ENCODE results near the gene SLC25A41. TPM values are rescaled to one million over a fixed set of nuclear protein-coding genes. Genes with fewer than 3 reads are reported as not detected.

The SLC25A41 gene
- total RNA-seq, 2 donors from 2014 or later = not detected

- DNase-seq (ENCODE audit: low spot score) = no peak
- H3K27ac ChIP-seq = no peak overlapping the region
- peaks cover 0 to 18% of the 10 kb centered on the region in 2 donors for H3K4me1 ChIP-seq
- TF ChIP-seq, protein P1, sequence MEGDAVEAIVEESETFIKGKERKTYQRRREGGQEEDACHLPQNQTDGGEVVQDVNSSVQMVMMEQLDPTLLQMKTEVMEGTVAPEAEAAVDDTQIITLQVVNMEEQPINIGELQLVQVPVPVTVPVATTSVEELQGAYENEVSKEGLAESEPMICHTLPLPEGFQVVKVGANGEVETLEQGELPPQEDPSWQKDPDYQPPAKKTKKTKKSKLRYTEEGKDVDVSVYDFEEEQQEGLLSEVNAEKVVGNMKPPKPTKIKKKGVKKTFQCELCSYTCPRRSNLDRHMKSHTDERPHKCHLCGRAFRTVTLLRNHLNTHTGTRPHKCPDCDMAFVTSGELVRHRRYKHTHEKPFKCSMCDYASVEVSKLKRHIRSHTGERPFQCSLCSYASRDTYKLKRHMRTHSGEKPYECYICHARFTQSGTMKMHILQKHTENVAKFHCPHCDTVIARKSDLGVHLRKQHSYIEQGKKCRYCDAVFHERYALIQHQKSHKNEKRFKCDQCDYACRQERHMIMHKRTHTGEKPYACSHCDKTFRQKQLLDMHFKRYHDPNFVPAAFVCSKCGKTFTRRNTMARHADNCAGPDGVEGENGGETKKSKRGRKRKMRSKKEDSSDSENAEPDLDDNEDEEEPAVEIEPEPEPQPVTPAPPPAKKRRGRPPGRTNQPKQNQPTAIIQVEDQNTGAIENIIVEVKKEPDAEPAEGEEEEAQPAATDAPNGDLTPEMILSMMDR (IDR thresholded peaks at IDR 0.05) = no peak
- no peak overlapping the region for H3K4me3 ChIP-seq
- H3K36me3 ChIP-seq = no peaks in the 10 kb centered on the region
- H3K9me3 ChIP-seq = no peaks in the 10 kb centered on the region
- H3K27me3 ChIP-seq = peaks cover 9 to 16% of the 10 kb centered on the region in 2 donors
These were observed 40.1 kb upstream of the SLC25A41 start for GRCh38 chr19:6473647-6474046.

DNA sequence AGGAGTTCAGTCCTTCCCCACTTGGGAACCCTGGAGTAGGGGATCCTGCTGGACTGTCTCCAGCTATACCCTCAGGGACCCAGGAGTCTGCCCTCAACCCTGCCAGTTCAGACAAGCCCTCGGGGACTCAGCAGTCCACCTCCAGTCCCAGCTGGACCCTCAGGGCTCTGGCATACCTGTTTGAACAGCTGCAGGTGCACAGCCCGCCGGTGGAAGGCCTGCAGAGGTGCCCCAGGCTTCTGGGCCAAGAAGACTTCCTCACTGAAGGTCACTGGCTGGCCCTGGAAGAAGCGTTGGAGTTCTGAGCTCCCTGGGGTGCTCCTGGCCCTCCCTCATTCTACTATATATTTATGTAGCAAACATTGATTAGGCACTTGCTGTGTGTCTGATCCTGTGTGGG lies 39.1 kb upstream of the SLC25A41 start:
- peaks cover 0 to 18% of the 10 kb centered on the region in 2 donors for H3K4me1 ChIP-seq
- H3K27me3 ChIP-seq = peaks cover 9 to 16% of the 10 kb centered on the region in 2 donors
- no peak overlapping the region for H3K27ac ChIP-seq
- H3K36me3 ChIP-seq = no peaks in the 10 kb centered on the region
- TF ChIP-seq, protein P1 (IDR thresholded peaks at IDR 0.05) = no peak
- no peak for DNase-seq (ENCODE audit: low spot score)
- no peak overlapping the region for H3K4me3 ChIP-seq
- no peaks in the 10 kb centered on the region for H3K9me3 ChIP-seq

DNA sequence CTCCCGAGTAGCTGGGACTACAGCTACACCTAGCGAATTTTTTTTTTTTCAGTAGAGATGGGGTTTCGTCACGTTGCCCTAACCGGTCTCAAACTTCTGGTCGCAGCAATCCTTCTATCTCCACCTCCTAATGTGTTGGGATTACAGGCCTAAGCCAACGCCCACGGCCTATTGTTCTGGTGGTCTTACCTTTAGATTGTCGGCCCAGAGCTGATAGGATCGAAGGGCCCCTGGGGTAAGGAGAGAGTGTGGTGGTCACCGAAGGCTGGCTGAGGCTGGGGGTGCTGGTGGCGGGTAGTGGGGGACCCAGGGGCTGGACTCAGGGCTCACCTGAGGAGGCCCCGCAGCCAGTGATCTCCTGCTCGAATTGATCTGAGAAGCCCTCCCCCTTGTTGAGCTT lies 37.5 kb upstream of the SLC25A41 start:
- no peak for DNase-seq (ENCODE audit: low spot score)
- H3K27ac ChIP-seq = no peak overlapping the region
- TF ChIP-seq, protein P1 (IDR thresholded peaks at IDR 0.05) = no peak
- peaks cover 2 to 10% of the 10 kb centered on the region in 2 donors for H3K27me3 ChIP-seq
- no peaks in the 10 kb centered on the region for H3K36me3 ChIP-seq
- no peaks in the 10 kb centered on the region for H3K9me3 ChIP-seq
- no peak overlapping the region for H3K4me3 ChIP-seq
- peaks cover 0 to 8% of the 10 kb centered on the region in 2 donors for H3K4me1 ChIP-seq

GRCh38 chr19:6470173-6470572 lies 36.6 kb upstream of the SLC25A41 start:
- H3K4me3 ChIP-seq = no peak overlapping the region
- no peaks in the 10 kb centered on the region for H3K4me1 ChIP-seq
- H3K27ac ChIP-seq = no peak overlapping the region
- no peaks in the 10 kb centered on the region for H3K36me3 ChIP-seq
- no peak for DNase-seq (ENCODE audit: low spot score)
- TF ChIP-seq, protein P1 (IDR thresholded peaks at IDR 0.05) = no peak
- no peaks in the 10 kb centered on the region for H3K9me3 ChIP-seq
- peaks cover 0 to under 1% of the 10 kb centered on the region in 2 donors for H3K27me3 ChIP-seq

- Histone ChIP-seq H3K27me3 (peaks cover 5 to 10% of the 10 kb centered on the region in 2 donors), H3K27ac (no peak overlapping the region)
These were observed 33.8 kb upstream of the SLC25A41 start for GRCh38 chr19:6467384-6467783.

More at GRCh38 chr19:6467384-6467783, 33.8 kb upstream of the SLC25A41 start:
- TF ChIP-seq, protein P1 (IDR thresholded peaks at IDR 0.05) = no peak
- DNase-seq (ENCODE audit: low spot score) = no peak
- Histone ChIP-seq H3K9me3 (no peaks in the 10 kb centered on the region), H3K36me3 (no peaks in the 10 kb centered on the region), H3K4me3 (no peak overlapping the region), H3K4me1 (peaks cover 0 to 8% of the 10 kb centered on the region in 2 donors)

Data from right atrium auricular region (tissue), 2 donors.